ENCODE measurements around the gene TIGD1.
"Not testable (repeated sequence)": the region's sequence is repeated elsewhere in the genome, so short reads cannot be mapped to it uniquely, and the experiment has no call there.

DNA sequence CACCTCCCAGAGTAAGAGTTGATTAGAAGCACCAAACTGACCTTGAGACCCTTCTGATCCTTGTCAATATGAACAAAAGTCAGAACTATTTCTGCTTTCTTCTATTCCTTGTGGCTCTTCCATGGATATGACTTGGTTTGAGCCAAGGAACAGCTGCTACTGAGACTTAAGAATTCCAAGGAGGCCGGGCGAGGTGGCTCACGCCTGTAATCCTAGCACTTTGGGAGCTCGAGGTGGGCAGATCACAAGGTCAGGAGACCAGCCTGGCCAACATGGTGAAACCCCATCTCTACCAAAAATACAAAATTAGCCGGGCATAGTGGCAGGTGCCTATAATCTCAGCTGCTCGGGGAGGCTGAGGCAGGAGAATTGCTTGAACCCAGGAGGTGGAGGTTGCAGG is 20.1 kb upstream of the TIGD1 start:
- TF ChIP-seq, protein P1, sequence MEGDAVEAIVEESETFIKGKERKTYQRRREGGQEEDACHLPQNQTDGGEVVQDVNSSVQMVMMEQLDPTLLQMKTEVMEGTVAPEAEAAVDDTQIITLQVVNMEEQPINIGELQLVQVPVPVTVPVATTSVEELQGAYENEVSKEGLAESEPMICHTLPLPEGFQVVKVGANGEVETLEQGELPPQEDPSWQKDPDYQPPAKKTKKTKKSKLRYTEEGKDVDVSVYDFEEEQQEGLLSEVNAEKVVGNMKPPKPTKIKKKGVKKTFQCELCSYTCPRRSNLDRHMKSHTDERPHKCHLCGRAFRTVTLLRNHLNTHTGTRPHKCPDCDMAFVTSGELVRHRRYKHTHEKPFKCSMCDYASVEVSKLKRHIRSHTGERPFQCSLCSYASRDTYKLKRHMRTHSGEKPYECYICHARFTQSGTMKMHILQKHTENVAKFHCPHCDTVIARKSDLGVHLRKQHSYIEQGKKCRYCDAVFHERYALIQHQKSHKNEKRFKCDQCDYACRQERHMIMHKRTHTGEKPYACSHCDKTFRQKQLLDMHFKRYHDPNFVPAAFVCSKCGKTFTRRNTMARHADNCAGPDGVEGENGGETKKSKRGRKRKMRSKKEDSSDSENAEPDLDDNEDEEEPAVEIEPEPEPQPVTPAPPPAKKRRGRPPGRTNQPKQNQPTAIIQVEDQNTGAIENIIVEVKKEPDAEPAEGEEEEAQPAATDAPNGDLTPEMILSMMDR (IDR thresholded peaks at IDR 0.05), result not testable (repeated sequence)
- TF ChIP-seq POLR2AphosphoS5 (IDR thresholded peaks at IDR 0.05; ENCODE audit: low read depth, low read length); SIN3A (IDR thresholded peaks at IDR 0.05; ENCODE audit: borderline replicate concordance, insufficient read depth, low read depth, low read length): not testable (repeated sequence)
